Neuron (in vitro differentiated cells): ENCODE results near the gene ONECUT2.

Experiments used
- H2AFZ ChIP-seq: one replicate; pipeline ENCODE4 v1.6.1; 2013; ENCODE audit warnings: low read depth, mild to moderate bottlenecking, inconsistent platforms, low read length, moderate library complexity
- H3K27me3 ChIP-seq: one replicate; pipeline ENCODE4 v1.6.1; 2013; ENCODE audit warnings: low read length; ENCODE audit not compliant: insufficient read depth
- H3K36me3 ChIP-seq: one replicate; pipeline ENCODE4 v1.6.1; 2013; ENCODE audit warnings: low read length; ENCODE audit not compliant: insufficient read depth
- H3K4me1 ChIP-seq: one replicate; pipeline ENCODE4 v1.6.1; 2013; ENCODE audit warnings: low read length; ENCODE audit not compliant: insufficient read depth
- H3K4me3 ChIP-seq: 2 replicates; pipeline ENCODE4 v1.5.1; 2013; ENCODE audit warnings: mild to moderate bottlenecking, low read length, moderate library complexity
- H3K9me3 ChIP-seq: one replicate; pipeline ENCODE4 v1.6.1; 2013; ENCODE audit warnings: low read length

ONECUT2 gene

DNA sequence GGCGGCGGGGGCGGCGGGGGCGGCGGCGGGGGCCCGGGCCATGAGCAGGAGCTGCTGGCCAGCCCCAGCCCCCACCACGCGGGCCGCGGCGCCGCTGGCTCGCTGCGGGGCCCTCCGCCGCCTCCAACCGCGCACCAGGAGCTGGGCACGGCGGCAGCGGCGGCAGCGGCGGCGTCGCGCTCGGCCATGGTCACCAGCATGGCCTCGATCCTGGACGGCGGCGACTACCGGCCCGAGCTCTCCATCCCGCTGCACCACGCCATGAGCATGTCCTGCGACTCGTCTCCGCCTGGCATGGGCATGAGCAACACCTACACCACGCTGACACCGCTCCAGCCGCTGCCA is 644 bp downstream of the ONECUT2 start:
- Histone ChIP-seq H3K4me1 (peaks cover 47% of the 10 kb centered on the region), H3K4me3 (peak overlapping the region; percentile 75), H3K36me3 (no peaks in the 10 kb centered on the region), H3K27me3 (peaks cover 58% of the 10 kb centered on the region), H3K9me3 (peaks cover 5% of the 10 kb centered on the region), H2AFZ (no peak overlapping the region)

DNA sequence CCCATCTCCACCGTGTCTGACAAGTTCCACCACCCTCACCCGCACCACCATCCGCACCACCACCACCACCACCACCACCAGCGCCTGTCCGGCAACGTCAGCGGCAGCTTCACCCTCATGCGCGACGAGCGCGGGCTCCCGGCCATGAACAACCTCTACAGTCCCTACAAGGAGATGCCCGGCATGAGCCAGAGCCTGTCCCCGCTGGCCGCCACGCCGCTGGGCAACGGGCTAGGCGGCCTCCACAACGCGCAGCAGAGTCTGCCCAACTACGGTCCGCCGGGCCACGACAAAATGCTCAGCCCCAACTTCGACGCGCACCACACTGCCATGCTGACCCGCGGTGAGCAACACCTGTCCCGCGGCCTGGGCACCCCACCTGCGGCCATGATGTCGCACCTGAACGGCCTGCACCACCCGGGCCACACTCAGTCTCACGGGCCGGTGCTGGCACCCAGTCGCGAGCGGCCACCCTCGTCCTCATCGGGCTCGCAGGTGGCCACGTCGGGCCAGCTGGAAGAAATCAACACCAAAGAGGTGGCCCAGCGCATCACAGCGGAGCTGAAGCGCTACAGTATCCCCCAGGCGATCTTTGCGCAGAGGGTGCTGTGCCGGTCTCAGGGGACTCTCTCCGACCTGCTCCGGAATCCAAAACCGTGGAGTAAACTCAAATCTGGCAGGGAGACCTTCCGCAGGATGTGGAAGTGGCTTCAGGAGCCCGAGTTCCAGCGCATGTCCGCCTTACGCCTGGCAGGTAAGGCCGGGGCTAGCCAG is 1.2 kb downstream of the ONECUT2 start:
- Histone ChIP-seq H3K4me1 (peaks cover 47% of the 10 kb centered on the region), H3K4me3 (peak overlapping the region; percentile 73)

DNA sequence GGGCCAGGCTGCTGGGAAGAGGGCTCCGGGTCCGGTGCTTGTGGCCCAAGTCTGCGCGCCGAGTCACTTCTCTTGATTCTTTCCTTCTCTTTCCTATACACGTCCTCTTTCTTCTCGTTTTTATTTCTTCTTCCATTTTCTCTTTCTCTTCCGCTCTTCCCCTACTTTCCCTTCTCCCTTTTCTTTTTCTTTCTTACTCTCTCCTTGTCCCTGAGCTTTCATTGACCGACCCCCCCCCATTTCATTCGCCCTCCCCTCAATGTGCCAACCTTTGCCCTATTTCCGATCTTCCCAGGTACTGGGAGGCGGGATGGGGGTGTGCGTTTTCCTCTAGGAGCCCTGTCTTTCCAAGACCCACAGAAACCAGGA is 1.8 kb downstream of the ONECUT2 start:
- H3K9me3 ChIP-seq = peaks cover 12% of the 10 kb centered on the region
- no peak overlapping the region for H2AFZ ChIP-seq
- peaks cover 47% of the 10 kb centered on the region for H3K27me3 ChIP-seq
- peak overlapping the region; percentile 73 for H3K4me3 ChIP-seq
- H3K36me3 ChIP-seq = no peaks in the 10 kb centered on the region
- peaks cover 47% of the 10 kb centered on the region for H3K4me1 ChIP-seq

More for the DNA sequence above, 1.2 kb downstream of the ONECUT2 start:
- Histone ChIP-seq H2AFZ (no peak overlapping the region), H3K36me3 (no peaks in the 10 kb centered on the region), H3K27me3 (peaks cover 53% of the 10 kb centered on the region), H3K9me3 (peaks cover 10% of the 10 kb centered on the region)

DNA sequence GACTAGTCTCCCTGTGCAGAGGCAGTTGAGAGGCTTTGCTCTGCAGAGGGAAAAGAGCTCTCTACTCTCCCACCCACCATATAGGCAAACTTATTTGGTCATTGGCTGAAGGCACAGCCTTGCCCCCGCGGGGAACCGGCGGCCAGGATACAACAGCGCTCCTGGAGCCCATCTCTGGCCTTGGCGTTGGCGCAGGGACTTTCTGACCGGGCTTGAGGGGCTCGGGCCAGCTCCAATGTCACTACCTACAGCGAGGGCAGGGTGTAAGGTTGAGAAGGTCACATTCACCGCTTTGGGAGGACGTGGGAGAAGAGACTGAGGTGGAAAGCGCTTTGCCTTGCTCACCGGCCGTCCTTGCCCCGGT is 2.2 kb downstream of the ONECUT2 start:
- H3K4me3 ChIP-seq = peak overlapping the region; percentile 73
- H3K9me3 ChIP-seq = peaks cover 14% of the 10 kb centered on the region
- H3K4me1 ChIP-seq = peaks cover 47% of the 10 kb centered on the region

DNA sequence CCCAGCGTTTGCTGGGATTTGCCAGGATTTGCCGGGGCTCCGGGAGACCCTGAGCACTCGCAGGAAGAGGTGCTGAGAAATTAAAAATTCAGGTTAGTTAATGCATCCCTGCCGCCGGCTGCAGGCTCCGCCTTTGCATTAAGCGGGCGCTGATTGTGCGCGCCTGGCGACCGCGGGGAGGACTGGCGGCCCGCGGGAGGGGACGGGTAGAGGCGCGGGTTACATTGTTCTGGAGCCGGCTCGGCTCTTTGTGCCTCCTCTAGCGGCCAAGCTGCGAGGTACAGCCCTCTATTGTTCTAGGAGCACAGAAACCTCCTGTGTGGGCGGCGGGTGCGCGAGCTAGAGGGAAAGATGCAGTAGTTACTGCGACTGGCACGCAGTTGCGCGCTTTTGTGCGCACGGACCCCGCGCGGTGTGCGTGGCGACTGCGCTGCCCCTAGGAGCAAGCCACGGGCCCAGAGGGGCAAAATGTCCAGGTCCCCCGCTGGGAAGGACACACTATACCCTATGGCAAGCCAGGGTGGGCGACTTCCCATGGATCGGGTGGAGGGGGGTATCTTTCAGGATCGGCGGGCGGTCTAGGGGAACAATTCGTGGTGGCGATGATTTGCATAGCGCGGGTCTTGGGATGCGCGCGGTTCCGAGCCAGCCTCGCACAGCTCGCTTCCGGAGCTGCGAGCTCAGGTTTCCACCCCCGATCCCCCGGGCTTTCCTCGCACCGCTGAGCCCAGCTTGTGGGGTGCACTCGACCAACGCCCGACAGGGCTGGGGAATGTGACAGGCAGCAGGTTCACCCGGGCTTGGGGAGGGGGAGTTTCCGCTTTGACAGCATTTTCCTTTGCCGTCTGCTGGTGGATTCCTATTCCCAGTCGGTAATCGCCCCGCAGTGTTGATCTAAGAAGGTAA is 2.8 kb downstream of the ONECUT2 start:
- peak overlapping the region; percentile 63 for H2AFZ ChIP-seq
- H3K4me3 ChIP-seq = peak overlapping the region; percentile 73
- peaks cover 38% of the 10 kb centered on the region for H3K27me3 ChIP-seq
- peaks cover 15% of the 10 kb centered on the region for H3K9me3 ChIP-seq
- peaks cover 47% of the 10 kb centered on the region for H3K4me1 ChIP-seq
- H3K36me3 ChIP-seq = no peaks in the 10 kb centered on the region

More for the DNA sequence above, 2.2 kb downstream of the ONECUT2 start:
- Histone ChIP-seq H2AFZ (peak overlapping the region; percentile 63), H3K36me3 (no peaks in the 10 kb centered on the region), H3K27me3 (peaks cover 43% of the 10 kb centered on the region)

DNA sequence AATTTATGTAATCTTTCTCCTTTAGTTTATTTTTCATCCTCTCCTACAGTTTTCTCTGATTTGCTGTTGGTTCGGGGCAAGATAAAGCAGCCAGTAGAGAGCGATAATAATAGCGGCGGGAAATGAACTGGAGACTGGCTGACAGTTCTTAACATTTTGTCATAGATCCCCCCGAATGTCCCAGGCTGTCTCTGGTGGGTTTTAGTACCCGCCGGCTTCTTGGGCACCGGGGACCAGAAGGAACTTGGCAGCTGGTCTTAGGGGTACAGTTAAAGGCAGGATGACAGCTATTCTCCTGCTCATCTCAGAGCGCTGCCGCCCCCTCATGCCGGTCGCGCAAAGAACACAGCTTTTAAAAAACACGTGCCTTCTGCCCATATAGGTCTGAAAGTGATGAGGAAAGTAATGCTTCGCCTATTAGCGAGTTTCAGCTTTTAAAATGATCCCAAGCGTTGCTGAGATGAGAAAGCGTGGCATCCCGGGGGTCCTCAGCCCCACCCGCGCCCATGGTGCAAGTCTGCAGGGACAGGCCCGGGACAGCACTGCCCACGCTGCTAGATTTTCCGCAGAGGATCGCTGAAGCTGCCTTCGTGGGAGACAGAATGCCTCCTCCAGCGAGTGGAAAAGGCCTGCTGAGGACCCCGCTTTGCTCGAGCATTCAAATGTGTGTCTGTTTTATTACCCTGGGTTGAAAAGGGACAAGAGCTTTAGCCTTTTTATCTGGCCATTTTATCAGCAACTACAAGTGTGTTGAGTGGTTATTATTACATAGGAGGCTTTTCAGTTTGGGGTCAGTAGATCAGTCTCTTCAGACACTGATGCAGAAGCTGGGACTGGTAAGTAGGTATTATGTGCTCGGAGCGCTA is 3.8 kb downstream of the ONECUT2 start:
- Histone ChIP-seq H3K27me3 (peaks cover 28% of the 10 kb centered on the region), H3K4me3 (peak overlapping the region; percentile 73)

DNA sequence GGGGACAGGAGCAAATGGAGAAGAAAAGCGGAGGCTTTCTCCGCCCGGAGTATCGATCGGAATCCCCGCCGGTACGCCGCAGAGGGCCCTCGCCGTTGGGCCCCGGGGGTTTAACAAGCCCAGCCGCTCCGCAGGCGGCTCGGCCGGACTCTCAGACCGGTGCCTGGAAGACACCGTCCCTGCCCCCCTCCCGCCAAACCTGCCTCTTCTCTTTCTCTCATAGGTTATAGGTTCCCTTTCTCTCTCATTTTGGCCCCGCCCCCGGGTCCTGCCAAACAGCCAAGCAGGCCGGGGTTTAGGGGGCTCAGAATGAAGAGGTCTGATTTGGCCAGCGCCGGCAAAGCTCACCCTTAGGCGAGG is 4.4 kb downstream of the ONECUT2 start:
- no peak overlapping the region for H3K4me3 ChIP-seq
- peaks cover 22% of the 10 kb centered on the region for H3K27me3 ChIP-seq
- H2AFZ ChIP-seq = no peak overlapping the region
- H3K36me3 ChIP-seq = no peaks in the 10 kb centered on the region
- H3K4me1 ChIP-seq = peaks cover 31% of the 10 kb centered on the region
- H3K9me3 ChIP-seq = peaks cover 15% of the 10 kb centered on the region

More for the DNA sequence above, 3.8 kb downstream of the ONECUT2 start:
- H3K4me1 ChIP-seq = peaks cover 37% of the 10 kb centered on the region
- H2AFZ ChIP-seq = peak overlapping the region; percentile 63
- no peaks in the 10 kb centered on the region for H3K36me3 ChIP-seq
- peaks cover 15% of the 10 kb centered on the region for H3K9me3 ChIP-seq

DNA sequence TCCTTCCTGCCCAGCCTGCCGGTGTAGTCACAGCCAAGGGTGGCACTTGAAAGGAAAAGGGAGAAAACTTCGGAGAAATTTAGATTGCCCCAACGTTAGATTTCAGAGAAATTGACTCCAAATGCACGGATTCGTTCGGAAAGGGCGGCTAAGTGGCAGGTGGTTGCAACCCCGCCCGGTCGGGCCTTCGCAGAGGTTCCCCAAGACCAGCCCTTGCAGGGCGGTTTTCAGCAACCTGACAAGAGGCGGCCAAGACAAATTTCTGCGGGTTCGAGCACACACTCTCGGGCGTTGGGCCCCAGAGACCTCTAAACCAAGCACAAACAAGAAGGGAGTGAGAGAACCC is 4.8 kb downstream of the ONECUT2 start:
- Histone ChIP-seq H2AFZ (no peak overlapping the region), H3K36me3 (no peaks in the 10 kb centered on the region), H3K27me3 (peaks cover 21% of the 10 kb centered on the region), H3K9me3 (peaks cover 15% of the 10 kb centered on the region), H3K4me1 (peaks cover 30% of the 10 kb centered on the region), H3K4me3 (no peak overlapping the region)

DNA sequence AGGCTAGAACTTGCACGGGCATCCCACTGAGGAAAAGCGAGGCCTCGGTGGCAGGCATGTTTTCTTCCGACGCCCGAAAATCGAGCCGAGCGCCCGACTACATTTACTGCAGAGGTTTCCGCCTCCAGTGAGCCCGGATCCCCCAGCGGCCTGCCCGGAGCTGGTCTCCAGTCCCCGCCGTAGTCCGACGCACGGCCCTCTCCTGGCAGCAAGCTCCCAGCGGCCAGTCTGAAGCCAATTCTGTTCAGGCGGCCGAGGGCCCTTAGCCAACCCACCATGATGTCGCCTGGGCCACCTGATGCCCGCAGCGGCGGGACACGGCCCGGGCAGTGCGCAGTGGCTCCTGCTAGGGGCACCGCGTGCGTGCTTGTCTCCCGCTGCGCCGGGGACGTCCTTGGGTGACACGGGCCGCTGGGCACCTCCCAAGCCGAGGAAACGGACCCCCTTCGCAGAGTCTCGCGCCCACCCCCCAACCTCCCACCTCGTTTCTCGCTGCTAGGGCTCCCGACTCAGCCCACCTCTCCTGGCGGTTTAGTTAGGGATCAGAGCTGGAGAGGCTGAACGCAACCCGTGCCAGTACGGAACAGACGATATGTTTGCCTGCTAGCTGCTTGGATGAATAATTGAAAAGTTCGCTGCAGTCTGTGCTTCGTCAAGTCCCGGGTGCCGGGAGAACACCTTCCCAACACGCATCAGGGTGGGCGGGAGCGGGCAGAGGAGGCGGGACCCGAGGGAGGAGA is 5.3 kb downstream of the ONECUT2 start:
- peaks cover 33% of the 10 kb centered on the region for H3K4me1 ChIP-seq
- H3K36me3 ChIP-seq = no peaks in the 10 kb centered on the region
- H3K4me3 ChIP-seq = no peak overlapping the region
- peaks cover 15% of the 10 kb centered on the region for H3K9me3 ChIP-seq
- H3K27me3 ChIP-seq = peaks cover 21% of the 10 kb centered on the region
- no peak overlapping the region for H2AFZ ChIP-seq

DNA sequence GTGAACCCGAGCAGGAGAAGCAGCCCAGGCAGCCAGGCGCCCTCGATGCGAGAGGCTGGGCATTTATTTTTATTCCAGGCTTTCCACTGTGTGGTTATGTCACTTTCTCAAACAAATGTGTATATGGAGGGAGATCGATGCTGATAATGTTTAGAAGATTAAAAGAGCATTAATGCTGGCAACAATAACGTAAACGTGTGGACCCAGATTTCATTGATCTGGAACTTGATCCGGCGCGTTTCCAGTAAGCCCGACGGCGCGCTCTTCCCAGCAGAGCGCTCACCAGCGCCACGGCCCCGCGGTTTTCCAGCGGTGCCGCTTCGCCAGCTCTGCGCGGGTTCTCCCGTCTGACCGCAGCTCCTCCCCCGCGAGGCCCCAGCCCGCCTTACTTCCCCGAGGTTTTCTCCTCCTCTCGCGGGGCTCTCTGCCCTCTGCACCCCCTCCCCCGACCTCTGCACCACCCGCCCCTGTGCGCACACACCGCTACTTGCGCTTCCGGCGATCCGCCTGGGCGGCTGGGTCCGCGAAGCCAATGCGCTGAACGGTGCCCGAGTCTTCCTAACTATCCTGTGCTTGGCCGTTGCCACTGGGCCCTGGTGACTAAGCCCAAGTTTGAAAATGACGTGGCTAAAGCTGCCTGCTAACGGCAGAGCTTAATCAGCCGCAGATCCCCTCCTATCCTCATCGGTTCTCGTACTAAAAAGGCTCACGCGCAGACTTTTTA is 6.1 kb downstream of the ONECUT2 start:
- peaks cover 31% of the 10 kb centered on the region for H3K4me1 ChIP-seq
- H3K9me3 ChIP-seq = peaks cover 15% of the 10 kb centered on the region
- peaks cover 17% of the 10 kb centered on the region for H3K27me3 ChIP-seq
- no peak overlapping the region for H3K4me3 ChIP-seq
- no peak overlapping the region for H2AFZ ChIP-seq
- H3K36me3 ChIP-seq = no peaks in the 10 kb centered on the region

DNA sequence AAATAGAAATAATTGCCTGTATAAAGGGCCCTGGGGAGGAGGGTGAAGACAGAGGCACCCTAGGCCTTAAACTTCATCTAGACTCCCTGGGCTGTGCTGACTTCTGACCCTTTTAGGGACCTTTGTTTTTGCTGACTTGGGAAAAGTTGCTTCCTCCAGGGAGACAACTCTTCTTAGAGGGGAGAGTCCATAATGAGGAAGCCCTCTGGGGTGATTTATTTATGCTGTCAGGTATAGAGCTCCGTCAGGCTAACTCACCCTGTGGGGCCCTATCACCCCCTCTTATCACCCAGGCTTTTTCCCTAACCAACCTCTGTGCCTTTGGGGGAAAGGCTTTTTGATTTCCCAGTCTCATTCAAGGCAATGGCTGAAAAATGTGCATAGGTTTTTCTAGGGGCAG is 8.1 kb downstream of the ONECUT2 start:
- H3K36me3 ChIP-seq = no peaks in the 10 kb centered on the region
- H3K9me3 ChIP-seq = peaks cover 15% of the 10 kb centered on the region
- no peak overlapping the region for H3K4me3 ChIP-seq
- H2AFZ ChIP-seq = no peak overlapping the region
- H3K27me3 ChIP-seq = peaks cover 10% of the 10 kb centered on the region
- H3K4me1 ChIP-seq = peaks cover 32% of the 10 kb centered on the region

DNA sequence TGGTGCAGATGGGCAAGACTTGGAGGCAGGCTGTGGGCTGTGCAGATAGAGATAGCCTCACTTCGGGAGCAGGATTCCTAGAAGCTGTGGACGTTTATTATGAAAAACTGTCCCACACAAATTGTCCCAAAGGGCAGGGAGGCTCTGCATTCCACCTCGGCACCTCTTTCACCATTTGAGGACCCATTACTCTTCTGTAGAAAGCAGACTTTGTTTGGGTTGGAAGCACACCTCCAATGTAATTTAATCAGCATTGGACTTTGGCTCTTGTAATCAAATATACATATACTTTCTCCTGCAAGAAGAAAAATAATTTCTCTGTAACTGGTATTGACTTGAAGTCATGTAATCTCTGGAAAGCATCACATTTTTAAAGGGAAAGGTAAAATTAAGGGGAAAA is 8.5 kb downstream of the ONECUT2 start:
- Histone ChIP-seq H3K9me3 (peaks cover 15% of the 10 kb centered on the region), H3K36me3 (no peaks in the 10 kb centered on the region), H3K27me3 (peaks cover 10% of the 10 kb centered on the region), H3K4me3 (no peak overlapping the region), H2AFZ (no peak overlapping the region), H3K4me1 (peaks cover 27% of the 10 kb centered on the region)
